Measurements from ENCODE around the gene MAN2C1.
"Not testable (repeated sequence)": the region's sequence is repeated elsewhere in the genome, so short reads cannot be mapped to it uniquely, and the experiment has no call there.

Gene MAN2C1

GRCh38 chr15:75360856-75361255, 7.6 kb downstream of the MAN2C1 start:
- no peak for DNase-seq (ENCODE audit: low spot score)

- DNase-seq (ENCODE audit: low spot score) = no peak
Measured at GRCh38 chr15:75360391-75360790, 8.0 kb downstream of the MAN2C1 start.

DNA sequence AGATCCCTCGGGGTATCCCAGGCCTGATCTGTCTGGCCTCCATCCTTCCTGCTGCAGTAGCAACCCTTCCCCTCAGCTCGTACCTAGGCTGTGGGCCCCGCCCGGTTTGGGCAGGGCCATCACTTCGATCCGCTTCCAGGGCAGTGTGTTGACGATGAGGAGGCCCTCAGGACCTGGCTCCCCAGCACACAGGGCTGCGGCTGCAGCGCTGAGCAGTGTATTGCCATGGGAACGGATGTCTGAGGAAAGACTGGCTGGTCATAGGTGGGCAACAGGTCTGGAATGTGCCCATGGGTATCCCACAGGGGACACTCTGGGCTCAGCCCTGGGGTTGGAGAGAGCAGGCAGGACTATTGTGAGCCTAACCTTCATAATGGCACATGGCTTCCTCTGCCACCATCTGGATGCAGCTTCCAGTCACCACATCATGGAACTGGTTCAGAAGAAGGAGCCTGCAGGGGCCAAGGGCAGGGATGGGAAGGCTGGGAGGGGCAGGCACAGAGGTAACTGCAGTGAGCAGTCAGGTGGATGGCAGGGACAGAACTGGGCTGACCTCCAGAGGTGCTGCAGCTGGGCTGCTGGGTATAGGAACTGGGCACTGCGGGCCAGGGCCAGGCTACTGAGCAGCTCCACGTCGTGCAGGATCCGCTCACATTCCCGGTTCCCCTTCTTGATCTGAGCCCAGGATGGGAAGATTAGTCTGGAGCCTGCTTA, 8.7 kb downstream of the MAN2C1 start:
- no peak for DNase-seq (ENCODE audit: low spot score)

DNA sequence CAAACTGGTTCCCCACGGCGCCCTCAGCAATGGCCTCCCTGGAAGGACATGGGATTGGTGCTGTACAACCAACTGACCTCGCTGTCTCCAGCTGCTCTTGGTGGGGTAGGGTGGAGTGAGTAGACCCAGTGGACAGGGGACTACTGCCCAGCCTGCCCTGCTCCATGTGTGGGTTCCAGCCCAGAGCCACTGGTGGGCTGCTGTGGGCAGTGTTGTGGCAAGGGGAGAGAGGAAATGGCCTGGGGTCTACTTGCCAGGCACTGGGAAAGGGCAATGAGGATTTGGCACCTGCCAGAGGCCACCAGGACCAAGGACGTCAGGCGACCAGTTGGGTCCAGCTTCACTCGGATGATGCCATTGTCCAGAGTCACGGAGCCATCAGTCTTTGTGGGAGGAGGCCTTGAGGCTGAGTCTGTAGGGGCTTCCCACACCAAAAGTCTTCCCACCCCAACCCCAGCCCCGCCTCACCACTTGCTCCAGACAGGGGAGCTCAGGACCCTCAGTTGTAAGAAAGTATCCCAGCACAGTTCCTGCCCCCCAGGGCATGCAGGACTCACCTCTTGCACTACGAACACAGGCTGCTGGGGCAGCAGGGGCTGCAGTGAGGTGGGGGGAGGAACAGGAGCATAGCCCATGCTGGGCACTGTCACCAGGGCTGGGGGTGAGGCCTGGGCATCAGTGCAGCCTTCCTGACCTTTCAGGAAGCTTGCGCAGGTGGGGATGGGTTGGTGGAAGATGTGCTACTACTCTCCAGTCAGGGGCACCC, 9.5 kb downstream of the MAN2C1 start:
- no peak for DNase-seq (ENCODE audit: low spot score)

DNA sequence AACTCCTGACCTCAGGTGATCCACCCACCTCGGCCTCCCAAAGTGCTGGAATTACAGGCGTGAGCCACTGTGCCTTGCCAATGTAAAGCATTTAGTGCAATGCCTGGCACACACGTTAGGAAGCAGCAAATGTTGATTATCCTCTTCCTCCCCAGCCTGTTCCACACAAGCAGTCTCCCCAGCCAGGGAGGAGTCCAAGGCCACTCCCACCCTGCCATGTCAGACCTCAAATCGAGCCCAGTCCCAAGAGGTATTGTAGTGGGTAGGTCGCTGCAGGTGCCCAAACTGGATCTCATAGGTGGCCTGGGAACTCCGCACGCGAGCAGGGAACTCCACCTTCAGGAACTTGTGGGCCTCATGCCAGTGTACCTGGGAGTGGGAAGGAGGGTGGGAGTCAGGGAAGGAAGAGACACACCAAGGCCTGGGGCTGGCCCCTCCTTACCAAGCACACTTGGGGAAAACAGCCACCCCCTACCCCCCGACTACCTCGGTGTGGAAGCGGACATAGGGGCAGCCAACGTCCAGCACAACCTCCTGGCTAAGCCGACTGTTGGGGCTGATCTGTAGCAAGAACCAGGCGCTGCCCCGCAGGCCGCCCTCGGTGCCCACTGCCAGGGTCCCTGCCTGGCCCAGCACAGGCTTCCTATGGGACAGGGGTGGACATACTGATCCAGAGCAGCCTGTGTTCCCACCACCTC, 10.3 kb downstream of the MAN2C1 start:
- DNase-seq (ENCODE audit: low spot score) = no peak

DNA sequence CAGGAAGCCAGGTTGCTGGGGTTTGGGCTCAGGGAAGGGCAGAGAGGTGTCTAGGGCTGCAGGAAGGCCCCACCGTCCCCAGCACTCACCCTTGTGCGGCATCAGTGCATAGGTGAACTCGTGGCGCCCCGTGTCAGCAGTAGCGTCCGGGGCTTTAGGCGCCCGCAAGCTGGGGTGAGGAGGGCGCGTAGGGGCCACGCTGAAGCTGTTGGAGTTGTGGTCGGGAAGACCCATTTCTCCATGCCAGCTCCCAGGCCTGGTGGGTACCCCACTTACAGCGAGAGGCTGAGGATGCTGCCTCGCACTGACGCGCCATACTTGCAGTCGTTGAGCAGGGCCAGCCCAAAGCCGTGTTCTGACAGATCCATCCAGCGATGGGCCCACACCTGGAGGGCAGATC, 11.9 kb downstream of the MAN2C1 start:
- DNase-seq (ENCODE audit: low spot score) = no peak

DNA sequence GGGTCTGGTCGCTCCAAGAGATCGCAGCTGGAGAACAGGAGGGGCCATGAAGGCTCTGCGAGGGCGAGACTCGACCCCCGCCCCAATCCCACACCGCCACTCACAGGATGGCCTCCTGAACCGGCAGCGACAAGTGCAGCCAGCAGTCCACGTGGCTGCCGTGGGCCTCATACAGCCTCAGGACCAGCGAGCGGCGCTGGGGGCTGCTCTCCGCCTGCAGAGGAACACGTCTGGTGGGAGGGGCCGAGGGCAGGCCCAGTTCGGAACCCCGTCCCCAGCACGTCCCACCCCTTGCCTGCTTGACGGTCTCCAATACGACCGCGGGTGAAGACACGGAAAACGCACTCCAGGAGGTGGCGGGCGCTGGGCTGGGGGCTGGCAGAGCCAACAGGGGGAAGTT, 12.4 kb downstream of the MAN2C1 start:
- DNase-seq (ENCODE audit: low spot score) = no peak

GRCh38 chr15:75355369-75355768, 13.0 kb downstream of the MAN2C1 start:
- DNase-seq (ENCODE audit: low spot score) = no peak

DNA sequence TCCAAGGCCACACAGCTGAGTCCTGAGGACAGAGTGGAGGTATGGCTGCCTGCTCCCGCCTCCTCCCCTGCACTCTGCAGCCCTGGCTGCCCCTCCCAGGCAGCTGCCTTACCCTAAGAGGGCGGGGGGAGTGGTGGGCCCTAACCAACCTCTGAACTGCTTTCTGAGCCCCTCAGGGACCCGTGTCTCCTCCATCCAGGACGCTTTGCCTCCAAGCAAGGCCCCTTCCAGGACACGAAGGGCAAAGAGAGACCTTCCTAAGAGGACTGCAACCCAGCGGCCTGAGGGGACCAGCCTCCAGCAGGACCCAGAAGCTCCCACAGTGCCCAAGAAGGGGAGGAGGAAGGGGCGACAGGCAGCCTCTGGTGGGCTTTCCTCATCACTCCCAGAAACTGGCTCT, 14.0 kb downstream of the MAN2C1 start:
- no peak for DNase-seq (ENCODE audit: low spot score)

GRCh38 chr15:75353604-75354003, 14.8 kb downstream of the MAN2C1 start:
- DNase-seq (ENCODE audit: low spot score) = no peak

DNA sequence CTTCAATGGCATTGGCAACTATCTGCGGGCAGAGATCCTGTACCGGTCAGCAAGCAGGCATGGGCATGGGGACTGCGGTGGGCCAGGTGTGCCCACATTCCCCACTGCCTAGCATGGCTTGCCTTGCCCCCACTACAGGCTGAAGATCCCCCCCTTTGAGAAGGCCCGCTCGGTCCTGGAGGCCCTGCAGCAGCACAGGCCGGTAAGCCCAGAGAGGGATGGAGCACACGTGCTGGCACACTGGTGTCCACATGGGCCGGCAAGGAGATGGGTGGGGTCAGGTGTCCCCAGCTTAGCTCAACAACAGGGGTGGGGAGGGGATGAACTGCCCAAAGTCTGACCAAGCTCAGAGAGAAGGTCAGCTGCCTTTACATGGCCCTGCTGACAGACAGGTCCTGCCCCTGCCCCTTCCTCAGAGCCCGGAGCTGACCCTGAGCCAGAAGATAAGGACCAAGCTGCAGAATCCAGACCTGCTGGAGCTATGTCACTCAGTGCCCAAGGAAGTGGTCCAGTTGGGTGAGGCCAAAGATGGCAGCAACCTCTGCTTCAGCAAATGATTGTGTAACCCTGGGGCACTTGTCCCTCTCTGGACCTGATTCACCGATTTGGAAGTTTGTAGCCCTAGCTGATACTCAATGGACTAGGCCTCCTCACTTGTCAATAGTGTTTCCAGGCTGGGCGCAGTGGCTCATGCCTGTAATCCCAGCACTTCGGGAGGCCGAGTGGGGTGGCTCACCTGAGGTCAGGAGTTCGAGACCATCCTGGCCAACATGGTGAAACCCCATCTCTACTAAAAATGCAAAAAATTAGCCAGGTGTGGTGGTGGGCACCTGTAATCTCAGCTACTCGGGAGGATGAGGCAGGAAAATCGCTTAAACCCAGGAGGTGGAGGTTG, 16.0 kb downstream of the MAN2C1 start:
- DNase-seq (ENCODE audit: low spot score) = no peak

- DNase-seq (ENCODE audit: low spot score) = no peak
Measured at GRCh38 chr15:75350601-75351361, 17.6 kb downstream of the MAN2C1 start.

GRCh38 chr15:75349851-75350588, 18.4 kb downstream of the MAN2C1 start:
- no peak for DNase-seq (ENCODE audit: low spot score)

GRCh38 chr15:75349351-75349669, 19.1 kb downstream of the MAN2C1 start:
- DNase-seq (ENCODE audit: low spot score) = not testable (repeated sequence)

DNA sequence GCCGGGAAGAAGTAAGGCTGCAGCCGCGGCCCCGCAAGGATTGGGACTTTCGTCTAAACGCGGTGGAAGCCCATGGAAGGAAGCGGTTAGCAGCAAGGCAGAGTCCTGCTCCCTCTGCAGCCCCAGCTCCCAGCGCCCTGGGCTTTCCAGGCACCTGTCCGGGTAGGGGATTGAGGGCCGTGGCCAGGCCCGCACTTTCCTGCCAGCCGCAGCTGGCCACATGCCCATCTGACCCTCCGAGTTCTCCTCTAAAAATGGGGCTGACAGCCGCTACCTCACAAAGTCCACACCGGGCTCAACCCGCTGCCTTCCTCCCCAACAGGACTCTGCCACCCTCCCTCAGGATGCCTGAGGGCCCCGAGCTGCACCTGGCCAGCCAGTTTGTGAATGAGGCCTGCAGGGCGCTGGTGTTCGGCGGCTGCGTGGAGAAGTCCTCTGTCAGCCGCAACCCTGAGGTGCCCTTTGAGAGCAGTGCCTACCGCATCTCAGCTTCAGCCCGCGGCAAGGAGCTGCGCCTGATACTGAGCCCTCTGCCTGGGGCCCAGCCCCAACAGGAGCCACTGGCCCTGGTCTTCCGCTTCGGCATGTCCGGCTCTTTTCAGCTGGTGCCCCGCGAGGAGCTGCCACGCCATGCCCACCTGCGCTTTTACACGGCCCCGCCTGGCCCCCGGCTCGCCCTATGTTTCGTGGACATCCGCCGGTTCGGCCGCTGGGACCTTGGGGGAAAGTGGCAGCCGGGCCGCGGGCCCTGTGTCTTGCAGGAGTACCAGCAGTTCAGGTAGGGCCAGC, 19.7 kb downstream of the MAN2C1 start:
- DNase-seq (ENCODE audit: low spot score) = no peak

DNA sequence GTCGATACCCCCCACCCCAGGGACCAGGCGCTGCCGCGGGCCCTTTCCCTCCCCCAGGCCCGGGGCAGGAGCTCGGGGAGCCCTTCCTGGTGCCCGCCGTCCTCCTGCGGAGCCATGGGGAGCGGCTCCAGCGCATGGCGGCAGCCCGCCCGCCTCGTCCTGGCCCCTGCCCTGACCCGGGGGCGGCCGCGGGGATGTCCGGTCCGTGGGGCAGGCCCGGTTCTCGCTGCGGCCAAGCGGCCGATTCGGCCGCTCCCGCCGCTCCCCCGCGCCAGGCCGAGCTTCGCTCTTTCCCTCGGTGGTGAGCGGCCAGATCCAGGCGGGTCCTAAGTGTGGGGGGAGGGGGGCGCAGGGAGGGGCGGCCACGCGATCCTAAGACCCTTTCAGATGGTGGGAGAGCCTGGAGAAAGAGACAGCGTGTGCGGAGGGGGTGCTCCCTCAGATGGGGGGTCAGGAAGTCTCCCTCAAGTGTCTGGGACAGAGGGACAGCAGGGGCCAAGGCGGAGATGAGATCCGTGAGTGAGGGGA, 20.3 kb downstream of the MAN2C1 start:
- DNase-seq (ENCODE audit: low spot score) = no peak

DNA sequence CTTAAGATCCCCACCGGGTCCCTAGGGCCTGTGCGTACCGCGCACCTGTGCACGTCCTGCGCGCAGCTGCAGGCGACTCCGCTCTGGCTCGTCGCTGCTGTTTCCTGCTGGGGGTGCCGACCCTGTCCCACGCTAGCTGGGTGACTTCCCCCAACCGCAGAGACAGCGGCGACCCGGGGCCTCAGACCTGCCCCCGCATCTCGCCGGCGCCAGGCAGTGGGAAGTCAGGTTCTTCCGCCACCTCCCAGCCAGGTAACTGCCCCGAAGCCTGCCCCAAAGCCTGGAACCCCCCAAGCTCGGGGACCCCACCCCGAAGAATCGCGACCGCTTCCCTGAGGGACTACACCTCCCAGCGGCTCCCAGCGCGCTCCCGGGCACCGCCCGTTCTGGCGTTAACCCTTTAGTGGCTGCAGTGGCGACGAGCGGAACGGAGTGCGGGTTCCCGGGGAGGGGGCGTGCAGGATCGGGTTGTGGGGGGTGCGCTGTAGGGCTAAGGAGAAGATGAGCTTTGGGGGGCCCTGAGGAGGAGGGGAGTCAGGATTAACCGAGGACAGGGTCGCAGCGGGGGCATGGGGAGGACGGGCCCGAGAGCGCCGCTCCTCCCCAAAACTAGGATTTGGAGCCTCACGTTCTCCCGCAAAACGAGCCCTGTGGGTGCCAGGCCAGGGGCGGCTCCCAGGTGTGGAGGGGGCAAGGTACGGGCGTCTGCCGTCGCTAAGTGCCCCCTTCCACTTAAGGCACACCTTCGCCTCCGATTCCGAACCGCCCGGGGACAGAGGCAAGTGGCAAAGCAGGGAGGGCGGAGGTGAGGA, 21.0 kb downstream of the MAN2C1 start:
- no peak for DNase-seq (ENCODE audit: low spot score)

DNA sequence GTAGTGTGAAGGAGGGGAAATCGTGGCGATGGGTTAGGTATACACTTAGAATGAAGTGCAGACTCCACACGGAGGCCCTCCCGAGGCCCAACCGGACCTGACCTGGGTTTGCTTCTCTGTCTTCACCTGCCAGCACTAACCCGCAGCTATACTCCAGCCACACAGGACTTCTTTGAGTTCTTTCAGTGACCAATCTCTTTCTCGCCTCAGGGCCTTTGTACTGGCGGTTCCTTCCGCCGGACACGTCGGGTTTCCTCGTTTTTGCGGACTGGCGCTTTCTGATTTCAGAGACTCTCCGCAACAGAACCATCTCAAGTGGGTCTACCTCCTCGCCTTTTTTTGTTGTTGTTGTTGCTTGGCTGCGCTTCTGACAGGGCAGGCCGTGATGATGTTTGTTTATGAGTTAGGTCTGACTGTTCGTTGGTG, 21.6 kb downstream of the MAN2C1 start, which contains the start of gene NEIL1:
NEIL1 (plus strand) TSS at position 244 of the 426 bp plus-strand sequence. CDS start 1,867 bp downstream, outside the sequence.
- no peak for DNase-seq (ENCODE audit: low spot score)

DNA sequence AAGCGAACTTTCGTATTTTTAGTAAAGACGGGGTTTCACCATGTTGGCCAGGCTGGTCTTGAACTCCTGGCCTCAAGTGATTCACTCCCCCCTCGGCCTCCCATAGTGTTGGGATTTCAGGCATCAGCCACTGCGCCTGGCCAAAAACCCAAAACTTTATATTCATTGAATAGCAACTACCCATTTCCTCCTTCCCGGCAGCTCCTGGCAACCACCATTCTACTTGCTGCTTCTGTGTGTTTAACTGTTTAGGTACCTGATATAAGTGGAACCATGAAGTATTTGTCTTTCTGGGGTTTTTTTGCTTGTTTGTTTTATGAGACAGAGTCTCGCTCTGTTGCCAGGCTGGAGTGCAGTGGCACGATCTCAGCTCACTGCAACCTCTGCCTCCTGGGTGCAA, 24.5 kb downstream of the MAN2C1 start:
- DNase-seq (ENCODE audit: low spot score) = not testable (repeated sequence)
